ENCODE results near the gene ARRB1.
"Not testable (repeated sequence)": the region's sequence is repeated elsewhere in the genome, so short reads cannot be mapped to it uniquely, and the experiment has no call there.

ARRB1 gene

DNA sequence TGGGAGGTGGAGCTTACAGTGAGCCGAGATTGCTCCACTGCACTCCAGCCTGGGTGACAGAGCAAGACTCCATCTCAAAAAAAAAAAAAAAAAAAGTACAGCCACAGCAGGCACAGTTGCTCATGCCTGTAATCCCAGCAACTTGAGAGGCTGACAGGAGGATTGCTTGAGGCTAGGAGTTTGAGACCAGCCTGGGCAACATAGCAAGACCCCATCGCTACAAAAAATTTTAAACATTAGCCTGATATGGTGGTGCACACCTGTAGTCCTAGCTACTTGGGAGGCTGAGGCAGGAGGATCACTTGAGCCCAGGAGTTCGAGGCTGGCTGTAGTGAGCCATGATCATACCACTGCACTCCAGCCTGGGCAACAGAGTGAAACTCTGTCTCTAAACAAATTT lies 76.7 kb downstream of the ARRB1 start:
- DNase-seq (ENCODE audit: low read depth) = not testable (repeated sequence)

DNA sequence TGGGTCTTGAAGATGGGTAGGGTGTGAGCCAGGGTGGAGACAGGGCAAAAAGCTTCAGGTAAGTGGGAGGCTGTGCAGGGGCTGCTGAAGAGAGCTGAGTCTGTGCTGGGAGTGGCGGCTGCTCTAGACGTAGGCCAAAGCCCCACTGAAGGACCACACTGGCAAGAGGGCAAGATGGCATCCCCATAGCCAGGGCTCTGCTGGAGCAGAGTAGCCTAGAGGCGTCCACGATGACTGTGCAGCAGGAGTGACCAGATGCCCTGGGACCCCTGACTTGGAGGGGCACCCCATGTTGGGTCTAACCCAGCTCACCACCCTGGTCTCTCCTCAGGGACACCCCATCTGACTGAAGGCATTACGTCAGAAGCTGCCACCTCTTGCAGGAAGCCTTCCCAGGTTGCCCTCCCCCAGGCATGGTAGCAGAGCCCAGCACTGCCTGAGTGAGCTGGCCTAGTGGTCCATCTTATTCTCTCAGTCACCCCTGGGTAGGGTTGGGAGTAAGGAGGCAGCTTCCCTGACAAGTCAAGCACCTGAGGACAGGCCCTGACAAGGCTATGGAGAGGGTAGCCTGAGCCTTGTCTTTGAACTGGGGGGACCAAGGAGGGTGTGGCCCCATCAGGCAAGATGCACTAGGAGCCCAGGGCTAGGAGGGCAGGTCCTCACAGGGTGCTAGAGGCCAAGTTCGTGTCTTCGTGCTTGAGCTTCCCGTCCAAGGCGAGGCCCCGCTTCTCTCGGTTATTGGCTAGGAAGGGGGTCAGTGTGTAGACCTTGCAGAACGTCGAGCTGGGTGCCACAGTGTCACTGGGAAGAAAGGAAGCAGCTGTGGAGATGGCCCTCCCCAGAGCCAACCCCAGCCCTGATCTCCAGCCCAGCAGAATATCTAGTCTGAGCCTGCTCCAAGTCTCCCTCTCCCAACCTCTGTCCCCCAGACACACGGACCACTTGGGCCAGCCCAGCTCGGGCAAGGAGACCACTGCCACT lies 77.8 kb downstream of the ARRB1 start:
- no peak for DNase-seq (ENCODE audit: low read depth)

DNA sequence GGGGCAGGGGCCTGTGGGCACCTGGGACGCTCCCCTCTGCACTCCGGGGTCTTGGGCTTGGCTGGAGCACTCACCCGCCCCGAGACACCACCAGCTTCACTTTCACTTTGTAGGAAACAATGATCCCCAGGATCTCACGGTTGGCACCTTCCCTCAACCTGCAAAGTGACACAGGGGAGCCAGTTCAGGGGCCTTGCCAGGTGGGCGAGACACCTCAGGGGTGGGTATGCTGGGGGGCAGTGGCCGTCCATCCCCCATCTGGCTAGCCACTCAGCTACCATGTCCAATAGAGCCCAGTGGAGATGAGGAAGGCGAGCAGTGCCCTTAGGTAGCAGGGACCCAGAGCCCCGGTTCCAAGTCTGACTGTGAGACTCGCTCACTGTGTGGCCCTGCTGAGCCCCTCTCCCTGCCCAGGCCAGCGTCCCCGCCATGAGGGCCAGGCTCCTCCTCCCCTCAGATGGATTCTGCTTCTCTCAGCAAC lies 78.6 kb downstream of the ARRB1 start:
- DNase-seq (ENCODE audit: low read depth) = no peak

DNA sequence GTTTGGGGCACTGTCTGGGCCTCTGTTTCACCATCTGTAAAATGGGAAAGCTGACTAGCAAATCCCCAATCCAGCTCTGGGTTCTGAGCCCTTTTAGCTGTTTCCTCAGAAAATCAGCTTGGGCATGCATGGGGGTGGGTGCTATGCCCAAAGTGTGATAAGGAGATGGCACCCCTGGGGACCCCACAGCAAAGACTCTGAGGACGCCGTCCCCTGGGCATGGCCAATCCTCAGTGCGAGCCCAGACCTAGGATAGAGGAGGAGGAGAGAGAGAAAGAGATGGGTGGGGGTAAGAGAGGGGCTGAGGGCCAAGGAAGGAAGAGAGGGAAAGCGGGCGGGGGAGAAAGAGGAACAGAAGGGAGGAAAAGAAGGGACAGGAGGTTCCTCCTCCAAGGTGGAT lies 79.1 kb downstream of the ARRB1 start:
- no peak for DNase-seq (ENCODE audit: low read depth)

DNA sequence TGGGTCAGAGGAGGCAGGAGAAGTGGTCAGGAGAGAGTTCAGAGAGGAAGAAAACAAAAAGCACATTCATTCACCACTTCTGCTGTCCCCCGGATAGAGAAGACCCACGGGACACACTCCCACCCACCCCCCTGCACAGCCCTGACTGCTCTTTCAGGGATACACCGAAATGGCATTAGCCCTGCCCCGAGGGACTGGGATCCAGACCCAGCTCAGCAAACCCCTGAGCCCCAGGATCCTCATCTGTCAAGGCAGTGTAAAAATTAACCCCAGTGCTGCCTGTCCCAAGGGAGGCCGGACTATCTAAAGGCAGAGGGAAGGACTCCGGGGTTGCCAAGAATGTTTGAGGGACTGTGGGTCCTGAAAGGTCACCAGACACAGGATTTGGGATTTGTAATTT lies 79.7 kb downstream of the ARRB1 start:
- no peak for DNase-seq (ENCODE audit: low read depth)

DNA sequence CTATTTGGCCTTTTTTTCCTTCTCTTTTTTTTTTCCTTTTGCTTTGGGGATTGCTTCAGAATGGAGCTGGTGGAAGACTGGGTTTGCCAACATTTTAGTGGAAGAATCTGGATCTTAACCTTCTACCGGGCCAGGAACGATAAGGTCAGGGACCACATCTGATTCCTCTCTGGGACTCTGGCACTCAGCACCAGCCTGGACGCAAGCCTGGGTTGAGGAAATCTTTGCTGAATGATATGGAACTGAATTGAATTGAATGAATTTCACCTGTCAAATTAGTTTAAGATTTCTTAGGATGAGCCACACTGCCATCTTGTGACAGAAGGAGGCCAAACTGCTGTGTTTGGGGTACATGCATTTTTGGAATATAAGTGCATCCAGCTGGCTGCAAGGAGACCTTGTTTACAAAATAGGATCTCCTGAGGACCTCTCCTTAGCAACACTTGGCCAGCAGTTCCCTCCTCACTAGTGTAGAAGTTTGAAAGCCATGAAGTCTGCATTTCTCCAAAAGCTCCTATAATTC lies 80.5 kb downstream of the ARRB1 start:
- DNase-seq (ENCODE audit: low read depth) = peak; percentile 8

DNA sequence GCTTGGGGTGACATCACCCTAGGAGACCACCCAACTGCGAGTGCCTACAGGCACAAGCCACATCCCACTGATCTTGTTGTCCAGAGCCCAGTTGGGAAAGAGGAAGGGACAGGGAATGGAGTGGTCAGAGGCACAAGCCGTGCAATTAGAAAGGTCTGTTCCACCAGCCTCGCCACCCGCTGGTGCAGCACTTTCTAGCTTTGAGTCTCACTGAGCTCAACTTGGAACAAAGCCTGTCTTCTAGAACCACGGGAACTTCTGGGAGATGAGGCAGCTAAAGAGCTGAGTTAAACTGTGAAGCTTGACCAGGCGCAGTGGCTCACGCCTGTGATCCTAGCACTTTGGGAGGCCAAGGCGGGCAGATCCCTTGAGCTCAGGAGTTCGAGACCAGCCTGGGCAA lies 81.6 kb downstream of the ARRB1 start:
- DNase-seq (ENCODE audit: low read depth) = no peak

DNA sequence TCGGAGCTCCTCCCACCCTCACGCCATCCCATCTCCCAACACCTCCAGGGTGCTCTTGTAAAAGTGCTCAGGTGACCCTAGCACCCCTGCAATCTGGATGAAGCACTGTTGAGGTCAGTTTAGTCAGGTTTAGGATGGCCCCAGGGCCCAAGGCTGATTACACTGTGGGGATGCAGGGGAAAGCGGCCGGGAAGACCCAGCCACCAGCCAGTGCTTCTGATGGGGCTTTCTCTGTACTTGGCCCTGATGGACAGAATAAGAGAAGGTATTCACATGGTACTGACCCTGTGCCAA lies 82.1 kb downstream of the ARRB1 start:
- no peak for DNase-seq (ENCODE audit: low read depth)

DNA sequence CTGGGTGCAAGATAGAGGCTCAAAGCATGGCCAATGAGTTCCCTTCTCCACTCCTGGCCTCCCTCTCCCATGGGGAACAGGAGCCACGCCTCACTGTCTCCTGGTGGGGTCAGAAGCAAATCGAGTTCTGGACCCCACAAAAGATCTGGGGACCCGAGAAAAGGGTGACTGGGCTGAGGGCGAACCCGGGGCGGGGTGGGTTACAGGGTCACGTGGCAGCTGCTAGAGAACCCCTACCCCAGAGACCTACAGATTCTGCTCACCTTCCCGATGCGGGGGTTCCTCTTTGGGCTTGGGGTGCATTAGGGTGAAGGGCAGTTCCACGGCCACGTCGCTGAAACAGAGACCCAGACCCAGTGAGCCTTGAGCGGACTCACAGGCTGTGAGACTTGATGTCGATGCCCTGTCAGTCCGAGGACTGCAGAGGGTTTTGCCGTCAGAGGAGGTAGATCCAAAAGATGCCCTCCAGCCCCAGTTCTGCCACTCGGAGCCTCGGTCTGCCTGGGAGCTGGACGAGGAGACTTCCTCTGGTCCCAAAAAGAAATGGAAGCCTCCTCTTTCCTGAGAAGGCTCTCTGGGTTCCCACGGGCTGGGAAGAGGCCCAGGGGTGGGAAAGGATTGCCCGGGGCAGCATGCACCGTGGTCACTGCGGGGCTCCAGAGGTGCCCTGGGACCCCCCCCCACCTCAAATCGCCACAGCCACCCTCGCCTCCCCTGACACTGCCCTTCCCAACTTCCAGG lies 82.7 kb downstream of the ARRB1 start:
- no peak for DNase-seq (ENCODE audit: low read depth)

DNA sequence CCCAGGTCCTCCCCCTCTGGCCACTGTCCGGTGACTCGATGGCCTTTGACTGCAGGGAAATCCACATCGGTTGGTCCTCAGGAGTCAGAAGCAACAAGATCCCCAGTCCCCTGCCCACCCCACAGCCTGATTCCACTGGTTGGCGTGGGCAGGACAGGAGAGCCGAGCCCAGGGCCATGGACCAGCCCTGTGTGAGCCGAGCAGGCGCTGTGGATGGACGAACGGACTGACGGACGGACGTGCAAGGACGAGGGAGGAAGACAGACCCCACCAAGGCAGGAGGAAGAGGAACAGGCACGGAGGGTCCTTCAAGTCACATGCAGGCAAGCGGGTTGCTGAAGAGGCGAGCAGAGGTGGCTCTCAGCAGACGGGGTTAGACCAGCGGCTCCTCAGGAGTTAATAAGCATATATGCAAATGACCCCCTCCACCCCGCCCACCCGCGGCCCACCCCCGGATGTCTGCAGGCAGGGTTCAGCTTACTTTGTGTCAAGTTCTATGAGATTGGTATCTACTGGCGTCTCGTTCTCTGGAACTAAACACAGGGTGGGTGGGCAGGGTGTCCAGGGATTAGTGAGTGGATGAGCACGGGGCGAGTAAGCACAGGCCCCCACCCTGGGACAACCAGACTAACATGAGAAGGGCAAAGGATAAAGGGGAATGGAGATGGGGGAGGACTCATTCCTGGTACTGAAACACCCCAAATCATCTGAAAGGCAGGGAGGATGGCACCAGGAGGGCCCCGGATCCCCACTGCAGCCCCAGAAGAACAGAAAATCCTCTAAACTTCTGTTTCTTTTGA lies 84.1 kb downstream of the ARRB1 start:
- DNase-seq (ENCODE audit: low read depth) = no peak

DNA sequence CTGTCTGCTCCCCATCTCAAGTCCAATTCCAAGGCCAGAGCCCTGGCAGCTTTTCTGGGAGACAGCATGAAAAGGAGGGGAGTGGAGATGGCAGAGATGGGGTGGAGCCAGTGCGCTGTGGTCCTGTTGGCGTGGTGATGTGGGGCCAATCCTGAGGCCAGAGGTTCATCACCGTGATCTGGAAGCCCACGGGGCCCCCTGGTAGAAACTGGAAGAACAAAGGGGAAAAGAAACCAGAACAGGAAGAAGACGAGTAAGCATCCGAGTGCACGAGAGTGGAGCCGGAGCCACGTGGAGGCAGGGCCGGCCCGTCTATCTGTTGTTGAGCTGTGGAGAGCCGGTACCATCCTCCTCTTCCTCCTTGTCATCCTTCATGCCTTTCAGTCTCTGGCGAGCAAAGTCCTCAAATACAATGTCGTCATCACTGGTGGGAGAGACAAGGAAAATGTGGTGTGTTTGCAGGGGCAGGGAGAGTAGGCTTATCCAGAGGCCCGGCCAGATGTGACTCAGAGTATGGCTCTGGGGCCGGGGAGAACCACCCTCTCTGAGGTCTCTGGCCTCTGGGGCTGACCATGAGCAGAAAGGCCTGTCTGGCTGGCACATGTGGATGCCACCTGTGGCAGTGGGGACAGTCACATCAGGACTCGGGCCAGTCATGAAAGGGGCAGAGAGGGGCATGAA lies 85.5 kb downstream of the ARRB1 start:
- DNase-seq (ENCODE audit: low read depth) = no peak

DNA sequence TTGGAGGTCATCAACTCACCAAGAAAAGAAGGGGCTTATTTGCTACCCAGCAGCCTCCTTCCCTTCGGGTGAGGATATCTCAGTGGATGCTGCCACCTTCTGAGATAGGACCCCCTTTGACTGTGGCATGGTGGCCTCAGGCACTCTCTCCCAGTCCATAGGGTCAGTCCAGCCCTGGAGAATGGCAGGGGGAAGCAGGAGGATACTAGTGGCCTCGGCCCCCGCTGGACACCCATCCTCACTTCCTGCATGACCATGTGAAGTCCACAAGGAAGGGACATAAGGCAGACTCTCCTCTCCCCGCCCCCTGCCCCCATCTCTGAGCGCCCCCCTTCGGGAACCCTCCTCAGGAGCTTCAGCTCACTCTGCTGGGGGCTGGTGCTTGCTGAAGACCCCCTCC lies 86.5 kb downstream of the ARRB1 start:
- no peak for DNase-seq (ENCODE audit: low read depth)

DNA sequence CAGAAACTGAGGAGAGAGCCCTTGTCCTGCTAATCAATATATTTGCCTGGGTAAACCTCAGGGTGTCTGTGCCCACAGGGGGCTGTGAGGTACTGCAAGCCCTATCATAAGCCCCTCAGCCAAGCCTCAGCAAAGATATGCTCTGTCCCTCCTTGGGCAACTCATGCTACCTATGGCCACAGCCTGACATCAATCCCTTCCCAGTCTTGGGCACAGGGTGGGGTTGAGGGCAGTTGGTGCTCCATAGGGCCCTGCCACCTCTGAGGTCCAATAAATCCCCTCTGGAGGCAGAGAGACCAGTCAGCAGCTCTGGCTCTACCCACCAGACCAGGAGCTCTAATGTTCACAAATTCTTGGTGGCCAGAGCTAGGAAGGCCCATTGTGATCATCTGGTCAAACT lies 87.1 kb downstream of the ARRB1 start:
- DNase-seq (ENCODE audit: low read depth) = no peak

DNA sequence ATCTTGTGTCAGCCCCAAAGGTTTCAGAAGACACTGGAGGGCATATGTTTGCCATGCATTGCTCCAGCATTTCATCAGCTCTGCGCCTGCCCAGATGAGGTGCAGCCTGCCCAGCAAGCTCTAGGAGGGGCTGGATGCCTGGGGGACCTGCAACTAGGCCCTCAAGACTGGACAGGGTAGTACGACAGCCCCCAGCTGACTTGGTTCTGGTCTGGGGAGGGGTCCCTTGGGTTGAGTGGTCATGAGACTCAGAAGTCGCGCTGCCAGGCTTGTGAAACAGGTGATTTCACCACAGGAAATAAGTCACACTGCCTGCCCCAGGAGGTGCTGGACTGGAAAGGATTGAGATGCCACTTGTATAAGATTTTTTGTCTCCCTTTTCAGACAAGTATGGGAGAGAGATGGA lies 87.5 kb downstream of the ARRB1 start:
- no peak for DNase-seq (ENCODE audit: low read depth)

DNA sequence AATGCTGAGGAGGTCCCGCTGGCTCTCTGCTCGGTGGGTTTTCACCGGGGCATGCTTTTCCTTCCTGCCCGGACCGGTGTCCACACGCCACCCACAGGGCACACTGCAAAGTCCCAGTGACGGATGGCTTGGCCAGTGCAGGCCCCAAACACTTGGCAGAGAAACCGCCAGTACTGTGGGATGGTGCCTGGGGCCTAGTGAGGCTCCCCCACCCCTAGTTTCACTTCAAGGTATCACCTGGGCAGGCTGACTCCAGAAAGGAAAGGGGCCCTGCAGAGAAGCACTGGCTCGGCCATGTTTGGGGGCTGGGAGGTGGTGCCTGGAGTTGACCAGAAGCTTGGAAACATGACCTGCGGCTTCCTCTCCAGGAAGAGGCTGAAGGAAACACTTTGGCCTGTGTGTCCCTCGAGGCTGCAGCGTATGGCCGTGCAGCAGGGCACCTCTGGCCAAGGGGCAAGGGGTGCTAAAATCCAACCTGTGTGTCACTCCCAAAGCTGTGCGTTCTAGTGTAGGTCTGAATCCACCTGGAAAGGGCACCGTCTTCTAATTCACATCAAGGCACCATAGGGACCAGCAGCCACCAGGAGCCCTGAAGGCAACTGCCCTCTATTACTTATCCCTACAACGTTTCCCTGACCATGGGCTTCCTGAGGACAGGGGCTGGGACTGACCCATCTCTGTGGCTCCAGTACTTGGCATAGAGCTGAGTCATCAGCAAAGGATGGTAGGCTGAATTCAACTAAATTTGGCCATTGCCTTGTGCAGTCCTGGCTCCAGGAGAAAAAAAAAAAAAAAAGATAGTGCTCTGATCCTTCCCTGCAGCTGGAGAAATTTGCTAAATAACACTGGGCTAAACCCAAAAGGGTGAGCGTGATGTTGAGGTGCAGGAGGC lies 88.3 kb downstream of the ARRB1 start:
- no peak for DNase-seq (ENCODE audit: low read depth)

DNA sequence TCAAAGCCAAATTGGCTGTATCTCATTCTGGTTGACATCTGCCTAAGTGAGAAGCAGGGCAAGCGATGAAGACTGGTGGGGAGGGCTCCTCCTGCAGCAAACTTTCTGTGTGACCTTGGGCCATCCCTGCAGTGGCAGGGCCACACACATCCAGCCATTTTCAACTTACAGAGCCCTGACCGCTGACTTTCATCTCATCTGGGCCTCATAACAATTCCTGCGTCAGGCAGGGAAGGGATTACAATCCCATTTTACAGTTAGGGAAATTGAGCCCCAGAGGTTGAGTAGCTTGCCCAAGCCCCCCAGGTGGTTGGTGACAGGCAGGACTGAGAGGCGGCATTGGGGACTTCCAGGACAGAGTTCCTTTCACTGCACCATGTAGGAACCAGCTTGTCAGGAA lies 89.0 kb downstream of the ARRB1 start:
- no peak for DNase-seq (ENCODE audit: low read depth)

DNA sequence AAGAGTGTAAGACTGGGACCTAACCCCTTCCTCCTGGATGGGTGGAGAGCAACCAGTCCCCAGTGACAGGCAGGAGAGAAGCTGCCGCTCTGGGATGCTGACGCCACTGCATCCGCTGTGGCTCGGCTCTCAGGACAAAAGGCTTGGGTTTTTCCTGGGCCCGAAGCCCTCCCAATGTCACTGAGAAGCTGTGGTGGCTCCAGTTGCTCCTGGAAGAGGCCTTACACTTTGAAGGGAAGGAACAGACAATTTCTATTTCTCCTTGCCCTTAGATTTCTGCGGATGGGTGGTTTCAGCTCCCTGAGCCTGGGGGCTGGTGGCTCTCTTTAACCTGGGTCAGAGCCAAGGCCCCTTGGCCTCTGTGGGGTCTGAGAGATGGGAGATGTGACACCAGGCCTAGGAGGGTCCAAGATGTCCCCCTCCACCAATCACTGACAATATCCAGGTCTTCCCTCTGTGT lies 89.5 kb downstream of the ARRB1 start:
- no peak for DNase-seq (ENCODE audit: low read depth)

DNA sequence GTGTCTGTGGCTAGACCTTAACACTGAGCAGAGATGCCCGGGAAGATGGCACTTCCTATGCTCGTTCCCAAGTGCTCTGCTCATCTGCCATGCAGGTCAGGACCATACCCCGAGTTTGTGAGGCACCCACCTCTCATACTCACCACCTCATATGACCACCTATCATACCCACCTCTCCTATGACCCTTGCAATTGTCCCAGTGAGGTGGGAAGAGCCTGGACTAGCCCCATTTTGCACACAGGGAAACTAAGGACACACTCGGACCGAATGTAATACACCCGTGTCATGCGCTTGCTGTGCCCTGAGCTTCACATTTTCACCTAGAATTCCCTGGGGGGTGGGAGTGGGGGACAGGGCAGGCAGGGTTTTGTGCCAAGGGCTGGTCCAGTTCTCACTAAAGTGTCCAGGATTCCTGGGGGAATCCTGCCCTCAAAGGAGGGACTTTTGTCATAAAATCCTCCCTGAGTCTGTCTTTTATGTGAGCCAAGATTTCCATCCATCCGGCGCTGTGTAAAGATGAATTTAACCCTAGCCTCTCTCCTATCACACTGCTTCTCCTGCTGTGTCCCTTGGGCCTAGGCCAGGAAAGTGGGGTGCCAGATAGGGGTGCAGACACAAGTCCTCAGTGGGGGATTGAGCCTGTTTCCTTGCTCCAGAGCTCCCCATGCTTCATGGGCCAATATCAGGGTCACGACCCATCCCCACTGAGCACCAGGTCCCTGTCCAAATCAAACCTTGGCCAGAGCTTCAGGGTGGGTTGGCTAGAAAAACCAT lies 90.9 kb downstream of the ARRB1 start:
- no peak for DNase-seq (ENCODE audit: low read depth)

DNA sequence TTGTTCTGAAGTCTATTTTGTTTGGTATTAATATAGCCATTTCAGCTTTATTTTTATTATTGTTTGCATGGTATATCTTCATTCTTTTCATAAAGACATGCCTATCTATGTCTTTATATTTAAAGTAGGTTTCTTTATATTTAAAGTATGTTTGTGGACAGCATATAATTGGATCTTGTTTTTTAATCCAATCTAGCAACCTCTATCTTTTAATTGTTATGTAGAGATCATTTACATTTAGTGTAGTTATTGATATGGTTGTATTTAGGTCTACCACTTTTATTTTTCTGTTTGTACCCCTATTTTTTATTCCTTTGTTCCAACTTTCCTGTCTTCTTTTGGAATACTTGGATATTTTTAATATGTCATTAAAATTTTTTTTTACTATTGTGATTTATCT lies 97.1 kb downstream of the ARRB1 start:
- DNase-seq (ENCODE audit: low read depth) = no peak

DNA sequence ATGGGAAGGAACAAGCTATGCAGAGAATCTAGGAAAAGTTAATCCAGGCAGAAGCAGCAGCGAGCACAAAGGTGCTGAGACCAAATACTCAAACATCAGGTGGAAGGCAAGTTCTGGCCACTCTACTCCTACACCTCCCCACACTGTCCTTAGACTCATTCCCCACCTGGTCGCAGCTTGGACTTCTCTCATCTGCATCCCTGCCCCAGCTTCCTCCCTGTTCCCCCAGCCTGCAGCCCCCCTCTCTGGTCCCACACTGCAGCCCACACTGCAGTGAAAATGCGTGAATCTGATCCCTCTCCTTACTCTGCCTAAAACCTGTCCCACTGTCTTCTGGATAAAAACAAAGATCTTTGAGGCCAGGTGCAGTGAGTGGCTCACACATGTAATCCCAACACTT lies 101.8 kb downstream of the ARRB1 start:
- DNase-seq (ENCODE audit: low read depth) = no peak
